Gastrocnemius medialis (tissue), 4 donors: ENCODE data around the gene DPEP1.
"Not testable (repeated sequence)": the region's sequence is repeated elsewhere in the genome, so short reads cannot be mapped to it uniquely, and the experiment has no call there.

Experiments used
- POLR2A ChIP-seq, 2 donors: fragments of 450-650 bp; IDR thresholded peaks; one replicate each; pipeline ENCODE4 v1.6.1; 2017; ENCODE audit warnings: antibody characterized with exemption in 2 of 2, mild to moderate bottlenecking in 2 of 2, moderate library complexity in 2 of 2
- TF ChIP-seq, protein P1 (sequence below), 5 experiments: fragments of 450-650 bp in 3 of 5; fragments of 200-600 bp in 2 of 5; sonication (generic) in 2 of 5; IDR thresholded peaks in 4 of 5; conservative IDR thresholded peaks in 1 of 5; 1 replicate in 4 of 5; 2 replicates in 1 of 5; pipeline ENCODE4 v1.5.1; 2016 to 2019; ENCODE audit warnings: antibody characterized with exemption in 5 of 5, mild to moderate bottlenecking in 3 of 5, moderate library complexity in 3 of 5

DNA sequence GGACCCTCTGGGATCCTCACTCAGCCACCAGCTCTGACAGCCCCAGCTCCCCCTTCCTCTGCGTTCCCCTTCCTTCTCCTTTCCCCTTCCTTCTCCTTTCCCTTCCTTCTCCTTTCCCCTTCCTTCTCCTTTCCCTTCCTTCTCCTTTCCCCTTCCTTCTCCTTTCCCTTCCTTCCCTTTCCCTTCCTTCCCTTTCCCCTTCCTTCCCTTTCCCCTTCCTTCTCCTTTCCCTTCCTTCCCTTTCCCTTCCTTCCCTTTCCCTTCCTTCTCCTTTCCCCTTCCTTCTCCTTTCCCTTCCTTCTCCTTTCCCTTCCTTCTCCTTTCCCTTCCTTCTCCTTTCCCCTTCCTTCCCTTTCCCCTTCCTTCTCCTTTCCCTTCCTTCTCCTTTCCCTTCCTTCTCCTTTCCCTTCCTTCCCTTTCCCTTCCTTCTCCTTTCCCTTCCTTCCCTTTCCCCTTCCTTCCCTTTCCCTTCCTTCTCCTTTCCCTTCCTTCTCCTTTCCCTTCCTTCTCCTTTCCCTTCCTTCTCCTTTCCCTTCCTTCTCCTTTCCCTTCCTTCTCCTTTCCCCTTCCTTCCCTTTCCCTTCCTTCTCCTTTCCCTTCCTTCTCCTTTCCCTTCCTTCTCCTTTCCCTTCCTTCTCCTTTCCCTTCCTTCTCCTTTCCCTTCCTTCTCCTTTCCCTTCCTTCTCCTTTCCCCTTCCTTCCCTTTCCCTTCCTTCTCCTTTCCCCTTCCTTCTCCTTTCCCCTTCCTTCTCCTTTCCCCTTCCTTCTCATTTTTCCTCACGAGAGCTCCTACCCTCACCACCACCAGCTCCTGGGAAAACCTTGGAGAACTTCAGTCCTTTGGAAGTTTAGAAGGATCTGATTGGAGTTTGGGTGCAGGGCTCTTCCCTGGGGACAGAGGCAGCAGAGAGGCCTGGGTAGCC, 21.3 kb downstream of the DPEP1 start:
- TF ChIP-seq, protein P1, sequence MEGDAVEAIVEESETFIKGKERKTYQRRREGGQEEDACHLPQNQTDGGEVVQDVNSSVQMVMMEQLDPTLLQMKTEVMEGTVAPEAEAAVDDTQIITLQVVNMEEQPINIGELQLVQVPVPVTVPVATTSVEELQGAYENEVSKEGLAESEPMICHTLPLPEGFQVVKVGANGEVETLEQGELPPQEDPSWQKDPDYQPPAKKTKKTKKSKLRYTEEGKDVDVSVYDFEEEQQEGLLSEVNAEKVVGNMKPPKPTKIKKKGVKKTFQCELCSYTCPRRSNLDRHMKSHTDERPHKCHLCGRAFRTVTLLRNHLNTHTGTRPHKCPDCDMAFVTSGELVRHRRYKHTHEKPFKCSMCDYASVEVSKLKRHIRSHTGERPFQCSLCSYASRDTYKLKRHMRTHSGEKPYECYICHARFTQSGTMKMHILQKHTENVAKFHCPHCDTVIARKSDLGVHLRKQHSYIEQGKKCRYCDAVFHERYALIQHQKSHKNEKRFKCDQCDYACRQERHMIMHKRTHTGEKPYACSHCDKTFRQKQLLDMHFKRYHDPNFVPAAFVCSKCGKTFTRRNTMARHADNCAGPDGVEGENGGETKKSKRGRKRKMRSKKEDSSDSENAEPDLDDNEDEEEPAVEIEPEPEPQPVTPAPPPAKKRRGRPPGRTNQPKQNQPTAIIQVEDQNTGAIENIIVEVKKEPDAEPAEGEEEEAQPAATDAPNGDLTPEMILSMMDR (IDR thresholded peaks at IDR 0.05 in 4 of 5, conservative IDR thresholded peaks at IDR 0.05 in 1 of 5): not testable (repeated sequence)
- not testable (repeated sequence) for TF ChIP-seq POLR2A (IDR thresholded peaks at IDR 0.05)
